GM18907 (cell line): ENCODE results near the gene C21orf58.

Experiments used
- ATAC-seq: cut with Tn5 transposase; IDR thresholded peaks from one replicate; pipeline ENCODE4 v1.9.1; 2021; ENCODE audit warnings: mild to moderate bottlenecking, moderate library complexity; ENCODE audit not compliant: unreplicated experiment

Gene C21orf58

GRCh38 chr21:46354046-46354445 lies 30.4 kb upstream of the C21orf58 start:
- ATAC-seq, result no peak

- no peak for ATAC-seq
These were observed 29.2 kb upstream of the C21orf58 start for GRCh38 chr21:46352913-46353312.

GRCh38 chr21:46352164-46352515 lies 28.5 kb upstream of the C21orf58 start:
- ATAC-seq, result no peak

GRCh38 chr21:46351476-46352163 lies 27.9 kb upstream of the C21orf58 start:
- no peak for ATAC-seq

- ATAC-seq, result no peak
These were observed 27.3 kb upstream of the C21orf58 start for GRCh38 chr21:46350981-46351380.

GRCh38 chr21:46350571-46350970 lies 26.9 kb upstream of the C21orf58 start:
- ATAC-seq, result no peak

GRCh38 chr21:46349134-46349760 lies 25.6 kb upstream of the C21orf58 start:
- no peak for ATAC-seq

GRCh38 chr21:46347791-46348381 lies 24.2 kb upstream of the C21orf58 start:
- no peak for ATAC-seq

- no peak for ATAC-seq
These were observed 23.5 kb upstream of the C21orf58 start for GRCh38 chr21:46347203-46347550.

- ATAC-seq, result no peak
These were observed 22.9 kb upstream of the C21orf58 start for GRCh38 chr21:46346296-46347202.

GRCh38 chr21:46345861-46346260 lies 22.2 kb upstream of the C21orf58 start:
- ATAC-seq, result no peak

GRCh38 chr21:46344219-46344915 lies 20.7 kb upstream of the C21orf58 start:
- no peak for ATAC-seq

- ATAC-seq, result no peak
These were observed 17.3 kb upstream of the C21orf58 start for GRCh38 chr21:46340998-46341397.

- ATAC-seq, result no peak
These were observed 12.9 kb upstream of the C21orf58 start for GRCh38 chr21:46336603-46337002.

- no peak for ATAC-seq
These were observed 10.9 kb upstream of the C21orf58 start for GRCh38 chr21:46334351-46335140.

- no peak for ATAC-seq
These were observed 6.1 kb upstream of the C21orf58 start for GRCh38 chr21:46329796-46330195.

GRCh38 chr21:46328151-46328550 lies 4.5 kb upstream of the C21orf58 start:
- ATAC-seq, result no peak

GRCh38 chr21:46327711-46328110 lies 4.0 kb upstream of the C21orf58 start:
- ATAC-seq, result no peak

GRCh38 chr21:46326110-46326703 lies 2.5 kb upstream of the C21orf58 start:
- no peak for ATAC-seq
